ENCODE data around the gene FGF3. TPM values are rescaled to one million over a fixed set of nuclear protein-coding genes. Genes with fewer than 3 reads are reported as not detected.

The FGF3 gene
- total RNA-seq (2014; rRNA removed; shearing (Covaris generic); ENCODE audit: low replicate concordance) = not detected in 2 replicates

- no peak for DNase-seq
- Histone ChIP-seq H3K4me1 (ENCODE audit: low read length) (no peaks in the 10 kb centered on the region), H3K36me3 (ENCODE audit: insufficient read depth, low read length) (no peaks in the 10 kb centered on the region), H3K9ac (ENCODE audit: low read length) (no peak within 1 kb of the TSS), H3K79me2 (ENCODE audit: low read length) (no peaks in the 10 kb centered on the region), H3K4me2 (ENCODE audit: low read depth, low read length, poor library complexity, severe bottlenecking) (no peak within 1 kb of the TSS), H3K4me3 (ENCODE audit: low read length) (no peak within 1 kb of the TSS), H2AFZ (ENCODE audit: low read length) (no peak within 1 kb of the TSS), H3K9me3 (ENCODE audit: low read length) (no peaks in the 10 kb centered on the region), H3K27ac (ENCODE audit: low read length) (no peak within 1 kb of the TSS), H4K20me1 (ENCODE audit: insufficient read depth, low read depth, low read length) (no peaks in the 10 kb centered on the region), H3K9me2 (replicated peaks; ENCODE audit: insufficient read depth, low read length) (no peaks in the 10 kb centered on the region), H3K27me3 (ENCODE audit: low read length) (no peaks in the 10 kb centered on the region)
Observed at GRCh38 chr11:69818603-69819441, at the start of gene FGF3. TSS of gene FGF3 (minus strand) at chr11:69819416. CDS start at chr11:69818933, 483 bp downstream.

- DNase-seq = no peak
- Histone ChIP-seq H3K9ac (ENCODE audit: low read length) (no peak overlapping the region), H3K36me3 (ENCODE audit: insufficient read depth, low read length) (no peaks in the 10 kb centered on the region), H3K27me3 (ENCODE audit: low read length) (no peaks in the 10 kb centered on the region), H3K4me2 (ENCODE audit: low read depth, low read length, poor library complexity, severe bottlenecking) (no peak overlapping the region), H3K27ac (ENCODE audit: low read length) (no peak overlapping the region), H3K9me2 (replicated peaks; ENCODE audit: insufficient read depth, low read length) (no peaks in the 10 kb centered on the region), H3K79me2 (ENCODE audit: low read length) (no peaks in the 10 kb centered on the region), H2AFZ (ENCODE audit: low read length) (no peak overlapping the region), H3K4me3 (ENCODE audit: low read length) (no peak overlapping the region), H3K4me1 (ENCODE audit: low read length) (no peaks in the 10 kb centered on the region), H4K20me1 (ENCODE audit: insufficient read depth, low read depth, low read length) (no peaks in the 10 kb centered on the region), H3K9me3 (ENCODE audit: low read length) (no peaks in the 10 kb centered on the region)
Observed at GRCh38 chr11:69868871-69869270, 49.7 kb upstream of the FGF3 start.

DNA sequence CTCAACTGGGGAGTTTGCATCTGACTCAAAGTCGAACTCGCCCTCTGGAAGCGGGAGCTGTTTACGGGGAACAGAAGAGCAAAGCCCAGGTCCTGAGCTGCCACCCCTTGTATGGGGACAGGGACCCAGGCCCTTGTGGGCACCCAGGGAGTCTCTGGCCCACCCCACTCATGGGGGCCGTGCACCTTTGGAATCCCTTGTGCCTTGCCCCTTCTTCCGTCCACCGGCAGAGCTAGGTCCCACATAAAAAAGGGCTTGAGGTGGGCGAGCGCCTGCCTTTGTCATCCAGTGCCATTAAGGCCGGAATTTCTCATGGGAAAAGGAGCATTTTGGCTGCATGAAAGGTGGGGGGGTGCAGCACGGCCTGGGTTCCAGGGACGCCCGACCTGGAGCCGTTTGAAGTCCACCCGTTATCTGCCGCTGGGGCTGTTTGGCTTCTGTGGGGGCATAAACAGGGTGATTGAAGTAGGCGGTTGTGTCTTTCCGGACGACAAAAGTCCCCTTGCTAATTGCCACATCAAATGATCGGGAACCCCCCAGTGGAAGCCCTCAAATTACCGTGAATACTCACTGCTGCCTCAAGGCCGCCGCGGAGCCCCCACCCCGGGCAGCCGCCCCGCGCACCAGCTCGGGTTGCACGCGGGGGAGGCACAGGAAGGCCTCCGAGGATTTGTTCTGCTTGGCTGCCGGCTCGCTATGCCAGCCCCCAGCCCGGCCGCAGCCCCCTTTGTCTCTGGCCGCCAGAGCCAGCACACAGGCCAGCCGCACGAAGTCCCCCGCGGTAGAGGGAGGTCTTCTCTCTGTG lies 49.0 kb upstream of the FGF3 start:
- H3K9me2 ChIP-seq (replicated peaks; ENCODE audit: insufficient read depth, low read length) = no peaks in the 10 kb centered on the region
- H3K9ac ChIP-seq (ENCODE audit: low read length) = no peak overlapping the region
- H3K27ac ChIP-seq (ENCODE audit: low read length) = no peak overlapping the region
- H4K20me1 ChIP-seq (ENCODE audit: insufficient read depth, low read depth, low read length) = no peaks in the 10 kb centered on the region
- no peaks in the 10 kb centered on the region for H3K9me3 ChIP-seq (ENCODE audit: low read length)
- no peak overlapping the region for H3K4me2 ChIP-seq (ENCODE audit: low read depth, low read length, poor library complexity, severe bottlenecking)
- no peak overlapping the region for H2AFZ ChIP-seq (ENCODE audit: low read length)
- H3K4me3 ChIP-seq (ENCODE audit: low read length) = no peak overlapping the region
- no peaks in the 10 kb centered on the region for H3K79me2 ChIP-seq (ENCODE audit: low read length)
- no peaks in the 10 kb centered on the region for H3K36me3 ChIP-seq (ENCODE audit: insufficient read depth, low read length)
- DNase-seq = no peak
- H3K27me3 ChIP-seq (ENCODE audit: low read length) = no peaks in the 10 kb centered on the region
- no peaks in the 10 kb centered on the region for H3K4me1 ChIP-seq (ENCODE audit: low read length)

DNA sequence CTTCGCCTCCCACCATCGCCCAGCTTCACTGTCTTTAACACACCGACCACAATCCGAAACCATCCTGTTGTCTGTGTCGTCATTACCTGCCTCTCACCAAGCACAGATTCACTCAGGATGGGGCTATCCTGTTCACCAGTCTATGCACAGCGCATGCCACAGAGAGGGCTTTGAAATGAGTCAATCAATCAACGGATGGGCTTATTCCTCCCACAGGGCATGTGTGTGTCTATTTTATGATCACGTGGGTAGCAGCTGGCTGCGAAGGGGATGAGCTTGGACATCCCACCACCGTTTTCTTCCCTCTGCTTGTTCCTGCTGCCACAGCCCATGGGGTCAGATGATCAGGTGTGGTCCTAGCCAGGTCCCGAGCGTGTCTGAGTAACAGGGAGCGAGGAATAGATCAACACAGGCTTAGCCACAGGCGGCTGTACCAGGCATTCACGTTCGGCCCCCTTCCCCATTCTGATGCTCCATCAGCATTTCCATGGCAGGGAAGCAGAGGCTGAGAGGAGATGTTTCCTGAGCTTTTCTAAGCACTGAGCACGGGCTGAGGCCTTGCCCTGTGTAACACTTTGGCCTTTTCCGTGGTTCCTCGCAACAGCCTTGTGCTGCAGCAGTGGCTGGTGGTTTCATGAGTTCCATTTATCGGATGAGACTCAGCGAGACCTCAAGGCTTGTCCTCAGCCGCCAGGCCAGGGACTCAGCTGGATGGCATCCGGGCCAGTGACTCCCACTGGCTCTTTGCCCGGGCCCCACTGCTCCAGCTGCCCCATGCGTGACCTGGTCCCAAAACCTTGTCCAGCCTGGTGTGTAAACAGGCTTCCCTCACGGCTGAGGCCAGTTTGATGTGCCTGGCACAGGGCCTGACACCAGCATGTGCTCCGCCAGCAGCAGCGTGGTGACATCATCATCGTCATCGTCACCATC lies 48.1 kb upstream of the FGF3 start:
- H3K4me1 ChIP-seq (ENCODE audit: low read length) = no peaks in the 10 kb centered on the region
- no peaks in the 10 kb centered on the region for H3K27me3 ChIP-seq (ENCODE audit: low read length)
- no peak overlapping the region for H3K4me3 ChIP-seq (ENCODE audit: low read length)
- H4K20me1 ChIP-seq (ENCODE audit: insufficient read depth, low read depth, low read length) = no peaks in the 10 kb centered on the region
- no peaks in the 10 kb centered on the region for H3K9me3 ChIP-seq (ENCODE audit: low read length)
- no peaks in the 10 kb centered on the region for H3K79me2 ChIP-seq (ENCODE audit: low read length)
- no peak overlapping the region for H2AFZ ChIP-seq (ENCODE audit: low read length)
- DNase-seq = no peak
- H3K9me2 ChIP-seq (replicated peaks; ENCODE audit: insufficient read depth, low read length) = no peaks in the 10 kb centered on the region
- no peak overlapping the region for H3K4me2 ChIP-seq (ENCODE audit: low read depth, low read length, poor library complexity, severe bottlenecking)
- no peak overlapping the region for H3K9ac ChIP-seq (ENCODE audit: low read length)
- H3K27ac ChIP-seq (ENCODE audit: low read length) = no peak overlapping the region
- H3K36me3 ChIP-seq (ENCODE audit: insufficient read depth, low read length) = no peaks in the 10 kb centered on the region

- Histone ChIP-seq H3K79me2 (ENCODE audit: low read length) (no peaks in the 10 kb centered on the region), H3K27ac (ENCODE audit: low read length) (no peak overlapping the region), H2AFZ (ENCODE audit: low read length) (no peak overlapping the region), H3K9me2 (replicated peaks; ENCODE audit: insufficient read depth, low read length) (no peaks in the 10 kb centered on the region), H3K9ac (ENCODE audit: low read length) (no peak overlapping the region), H4K20me1 (ENCODE audit: insufficient read depth, low read depth, low read length) (no peaks in the 10 kb centered on the region), H3K9me3 (ENCODE audit: low read length) (no peaks in the 10 kb centered on the region), H3K4me3 (ENCODE audit: low read length) (no peak overlapping the region), H3K4me1 (ENCODE audit: low read length) (no peaks in the 10 kb centered on the region), H3K36me3 (ENCODE audit: insufficient read depth, low read length) (no peaks in the 10 kb centered on the region), H3K27me3 (ENCODE audit: low read length) (no peaks in the 10 kb centered on the region), H3K4me2 (ENCODE audit: low read depth, low read length, poor library complexity, severe bottlenecking) (no peak overlapping the region)
- DNase-seq = no peak
Observed at GRCh38 chr11:69866648-69867047, 47.4 kb upstream of the FGF3 start.

GRCh38 chr11:69865707-69866106 lies 46.5 kb upstream of the FGF3 start:
- no peak overlapping the region for H3K9ac ChIP-seq (ENCODE audit: low read length)
- H3K36me3 ChIP-seq (ENCODE audit: insufficient read depth, low read length) = no peaks in the 10 kb centered on the region
- no peak for DNase-seq
- H3K9me2 ChIP-seq (replicated peaks; ENCODE audit: insufficient read depth, low read length) = no peaks in the 10 kb centered on the region
- H3K27me3 ChIP-seq (ENCODE audit: low read length) = no peaks in the 10 kb centered on the region
- no peaks in the 10 kb centered on the region for H4K20me1 ChIP-seq (ENCODE audit: insufficient read depth, low read depth, low read length)
- no peak overlapping the region for H2AFZ ChIP-seq (ENCODE audit: low read length)
- no peaks in the 10 kb centered on the region for H3K79me2 ChIP-seq (ENCODE audit: low read length)
- no peaks in the 10 kb centered on the region for H3K9me3 ChIP-seq (ENCODE audit: low read length)
- no peak overlapping the region for H3K4me2 ChIP-seq (ENCODE audit: low read depth, low read length, poor library complexity, severe bottlenecking)
- H3K4me3 ChIP-seq (ENCODE audit: low read length) = no peak overlapping the region
- H3K4me1 ChIP-seq (ENCODE audit: low read length) = no peaks in the 10 kb centered on the region
- H3K27ac ChIP-seq (ENCODE audit: low read length) = no peak overlapping the region

DNA sequence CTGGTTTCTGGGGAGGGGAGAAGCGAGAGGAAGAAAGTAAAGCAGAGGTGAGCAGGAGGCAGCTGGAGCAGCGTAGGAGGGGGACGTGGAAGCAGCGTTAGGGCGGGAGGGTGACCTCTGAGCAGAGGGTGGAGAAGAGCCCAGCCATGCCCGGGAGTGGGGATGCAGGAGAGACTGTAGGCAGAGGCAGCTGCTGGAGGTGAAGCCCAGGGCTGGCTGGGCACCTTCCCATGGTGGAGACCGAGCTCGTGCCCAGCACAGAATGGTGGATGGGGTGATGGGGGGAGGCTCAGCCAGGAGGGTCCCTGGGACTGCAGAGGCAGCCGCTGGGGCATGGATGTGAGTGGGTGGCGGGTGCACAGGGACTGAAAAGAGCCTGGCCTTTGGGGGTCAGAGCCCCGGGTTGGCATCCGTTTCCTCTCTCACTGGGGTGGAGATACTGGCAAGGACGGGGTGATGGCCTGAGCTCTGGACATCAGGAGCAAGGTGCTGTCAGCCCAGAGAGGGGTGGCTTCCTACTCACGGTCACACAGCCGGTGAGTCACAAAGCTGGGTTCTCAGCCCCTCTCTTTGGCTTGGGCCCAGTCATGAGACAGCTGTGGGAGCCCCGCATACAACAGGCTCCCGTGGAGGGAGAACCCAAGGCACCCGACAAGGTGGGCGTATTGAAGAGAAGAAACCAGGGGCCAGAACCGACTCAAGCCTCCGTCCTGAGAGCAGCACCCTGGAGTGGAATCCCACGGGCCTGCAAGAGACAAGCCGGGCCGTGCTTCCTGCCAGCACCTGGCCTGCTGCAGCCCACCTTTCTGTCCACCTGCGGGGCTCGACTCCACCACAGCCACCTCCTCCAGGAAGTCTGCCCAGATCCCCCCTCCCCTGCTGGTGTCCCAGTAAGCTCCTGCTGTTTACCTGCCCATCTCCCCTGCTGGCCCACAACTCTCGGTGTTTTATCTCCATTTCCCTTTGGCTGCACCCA lies 45.8 kb upstream of the FGF3 start:
- Histone ChIP-seq H3K27me3 (ENCODE audit: low read length) (no peaks in the 10 kb centered on the region), H3K9me2 (replicated peaks; ENCODE audit: insufficient read depth, low read length) (no peaks in the 10 kb centered on the region), H2AFZ (ENCODE audit: low read length) (no peak overlapping the region), H3K9me3 (ENCODE audit: low read length) (no peaks in the 10 kb centered on the region), H3K27ac (ENCODE audit: low read length) (no peak overlapping the region), H3K4me2 (ENCODE audit: low read depth, low read length, poor library complexity, severe bottlenecking) (no peak overlapping the region), H4K20me1 (ENCODE audit: insufficient read depth, low read depth, low read length) (no peaks in the 10 kb centered on the region), H3K4me1 (ENCODE audit: low read length) (no peaks in the 10 kb centered on the region), H3K4me3 (ENCODE audit: low read length) (no peak overlapping the region), H3K36me3 (ENCODE audit: insufficient read depth, low read length) (no peaks in the 10 kb centered on the region), H3K9ac (ENCODE audit: low read length) (no peak overlapping the region), H3K79me2 (ENCODE audit: low read length) (no peaks in the 10 kb centered on the region)
- DNase-seq = no peak

Measured in Karpas-422 (cell line).